ENCODE results near the gene TRAPPC12.

DNA sequence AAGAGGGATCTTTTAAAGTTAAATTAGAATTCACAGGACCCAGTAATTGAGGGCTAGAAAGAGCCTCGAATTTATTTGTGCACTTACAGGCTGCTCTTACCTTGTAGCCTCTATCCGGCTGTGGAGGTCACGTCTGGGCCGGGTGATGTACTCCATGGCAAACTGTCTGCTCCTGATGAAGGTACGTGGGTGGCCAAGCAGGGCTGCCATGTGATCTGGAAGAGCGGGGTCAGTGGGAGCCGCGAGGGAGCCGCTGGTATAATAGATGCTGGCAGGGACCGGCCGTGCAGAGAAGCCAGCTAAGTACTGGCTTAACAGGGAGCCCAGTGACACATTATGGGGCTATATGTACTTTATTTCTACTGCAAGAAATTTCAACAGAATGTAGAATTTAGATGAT lies 80.7 kb downstream of the TRAPPC12 start:
- no peak for TF ChIP-seq GATA2 (IDR thresholded peaks at IDR 0.05; ENCODE audit: low read depth, low read length)
- TF ChIP-seq GATA3 (IDR thresholded peaks at IDR 0.05; ENCODE audit: low read depth, low read length), result no peak

Data from SH-SY5Y (cell line).